HFFc6 (cell line): ENCODE results near the gene ZNF43. TPM values are rescaled to one million over a fixed set of nuclear protein-coding genes. Genes with fewer than 3 reads are reported as not detected.
"Not testable (repeated sequence)": the region's sequence is repeated elsewhere in the genome, so short reads cannot be mapped to it uniquely, and the experiment has no call there.

Experiments used
- DNase-seq: peaks from one replicate; pipeline ENCODE4 v3.0.0-alpha.2; 2018
- H3K27ac Mint-ChIP-seq: 2 replicates; pipeline ENCODE4 v1.8.0; 2020; ENCODE audit warnings: mild to moderate bottlenecking, mixed read lengths
- H3K27me3 Mint-ChIP-seq: 2 replicates; pipeline ENCODE4 v1.8.0; 2021; ENCODE audit warnings: mild to moderate bottlenecking, moderate library complexity, mixed read lengths; ENCODE audit not compliant: insufficient read depth
- H3K36me3 Mint-ChIP-seq: 2 replicates; pipeline ENCODE4 v1.8.0; 2021; ENCODE audit warnings: low read depth, mixed read lengths
- H3K4me1 Mint-ChIP-seq: 2 replicates; pipeline ENCODE4 v1.8.0; 2020; ENCODE audit warnings: low read depth, mixed read lengths
- H3K4me3 Mint-ChIP-seq: 2 replicates; pipeline ENCODE4 v1.8.0; 2020; ENCODE audit warnings: mild to moderate bottlenecking, moderate library complexity, mixed read lengths
- H3K9me3 Mint-ChIP-seq: 2 replicates; pipeline ENCODE4 v1.8.0; 2020; ENCODE audit warnings: mild to moderate bottlenecking, mixed read lengths
- CTCF ChIP-seq: fragments of 200-600 bp; sonication (generic); IDR thresholded peaks from 2 replicates; pipeline ENCODE4 v1.5.0; 2021; ENCODE audit warnings: antibody characterized with exemption, mild to moderate bottlenecking
- total RNA-seq, 6 experiments: library from RNA; stranded (reverse); fragmentation: NEBNext Ultra II Directional; extraction: Animal tissue kit (Norgen Biotek cat#: 25700); gene quantifications; 2 replicates in 1 of 6; 3 replicates in 5 of 6; pipeline ENCODE4 v1.2.3, GENCODE V29; 2021

Gene ZNF43
- total RNA-seq, 6 experiments from 2014 or later = 3.5 to 4.4 (median 3.9) TPM

GRCh38 chr19:21833733-21834132, 2.2 kb downstream of the ZNF43 start:
- TF ChIP-seq CTCF = no peak
- H3K36me3 Mint-ChIP-seq = peaks cover 44% of the 10 kb centered on the region
- DNase-seq = no peak
- H3K4me3 Mint-ChIP-seq = peak overlapping the region; percentile 26
- H3K4me1 Mint-ChIP-seq = peaks cover 4% of the 10 kb centered on the region; the same call in 1 of the 2 replicates
- peaks cover 56% of the 10 kb centered on the region for H3K9me3 Mint-ChIP-seq
- H3K27ac Mint-ChIP-seq = no peak overlapping the region
- H3K27me3 Mint-ChIP-seq = peaks cover 4% of the 10 kb centered on the region; the same call in 1 of the 2 replicates

- Mint-ChIP-seq H3K4me1 (no peaks in the 10 kb centered on the region), H3K9me3 (peaks cover 61% of the 10 kb centered on the region), H3K36me3 (peaks cover 54% of the 10 kb centered on the region), H3K27ac (no peak overlapping the region), H3K27me3 (no peaks in the 10 kb centered on the region), H3K4me3 (no peak overlapping the region)
- no peak for TF ChIP-seq CTCF
- no peak for DNase-seq
Measured at GRCh38 chr19:21824679-21825078, 11.3 kb downstream of the ZNF43 start.

DNA sequence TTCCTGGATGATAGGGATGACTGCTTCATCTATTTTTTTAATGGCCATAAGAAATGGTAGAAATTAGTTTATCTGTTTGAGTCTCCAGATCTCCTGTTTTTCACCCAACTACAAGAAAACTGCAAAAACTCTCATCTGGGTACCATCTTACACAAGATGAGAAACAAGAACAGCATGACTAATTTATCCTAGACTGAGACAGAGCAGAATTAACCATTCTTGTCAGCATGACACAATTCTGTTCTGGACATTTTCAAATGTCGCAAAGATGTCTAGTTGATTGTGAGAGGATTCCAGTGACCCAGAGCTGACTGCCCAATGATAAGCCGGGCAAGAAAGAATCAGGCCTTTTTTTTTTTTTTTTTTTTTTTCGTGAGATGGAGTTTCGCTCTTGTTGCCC, 12.8 kb downstream of the ZNF43 start:
- TF ChIP-seq CTCF = no peak
- H3K9me3 Mint-ChIP-seq = peaks cover 70% of the 10 kb centered on the region
- no peaks in the 10 kb centered on the region for H3K27me3 Mint-ChIP-seq
- no peaks in the 10 kb centered on the region for H3K4me1 Mint-ChIP-seq
- no peak overlapping the region for H3K27ac Mint-ChIP-seq
- H3K4me3 Mint-ChIP-seq = no peak overlapping the region
- peaks cover 63% of the 10 kb centered on the region for H3K36me3 Mint-ChIP-seq
- DNase-seq = no peak

- no peak overlapping the region for H3K4me3 Mint-ChIP-seq
- H3K4me1 Mint-ChIP-seq = no peaks in the 10 kb centered on the region
- peaks cover 74% of the 10 kb centered on the region for H3K36me3 Mint-ChIP-seq
- no peak overlapping the region for H3K27ac Mint-ChIP-seq
- H3K9me3 Mint-ChIP-seq = peaks cover 86% of the 10 kb centered on the region
- 0 out of 2 replicates have a peak, but pooled peaks cover 2% of the 10 kb centered on the region for H3K27me3 Mint-ChIP-seq
- no peak for TF ChIP-seq CTCF
- DNase-seq = no peak
Measured at GRCh38 chr19:21812448-21812847, 23.5 kb downstream of the ZNF43 start.

DNA sequence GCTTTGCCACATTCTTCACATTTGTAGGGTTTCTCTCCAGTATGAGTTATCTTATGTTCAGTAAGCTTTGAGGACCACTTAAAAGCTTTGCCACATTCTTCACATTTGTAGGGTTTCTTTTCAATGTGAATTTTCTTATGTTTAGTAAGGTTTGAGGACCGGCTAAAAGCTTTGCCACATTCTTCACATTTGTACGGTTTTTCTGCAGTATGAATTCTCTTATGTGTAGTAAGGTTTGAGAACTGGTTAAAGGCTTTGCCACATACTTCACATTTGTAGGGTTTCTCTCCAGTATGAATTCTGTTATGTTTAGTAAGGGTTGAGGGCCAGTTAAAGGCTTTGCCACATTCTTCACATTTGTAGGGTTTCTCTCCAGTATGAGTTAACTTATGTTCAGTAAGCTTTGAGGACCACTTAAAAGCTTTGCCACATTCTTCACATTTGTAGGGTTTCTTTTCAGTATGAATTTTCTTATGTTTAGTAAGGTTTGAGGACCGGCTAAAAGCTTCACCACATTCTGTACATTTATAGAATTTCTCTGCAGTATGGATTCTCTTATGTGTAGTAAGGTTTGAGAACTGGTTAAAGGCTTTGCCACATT, 27.5 kb downstream of the ZNF43 start:
- H3K27me3 Mint-ChIP-seq, H3K27ac Mint-ChIP-seq, H3K4me3 Mint-ChIP-seq, DNase-seq, H3K4me1 Mint-ChIP-seq: not testable (repeated sequence)
- H3K9me3 Mint-ChIP-seq = peaks cover 90% of the 10 kb centered on the region
- peaks cover 54% of the 10 kb centered on the region for H3K36me3 Mint-ChIP-seq

- DNase-seq = no peak
- TF ChIP-seq CTCF = no peak
- Mint-ChIP-seq H3K27me3 (no peaks in the 10 kb centered on the region; the same call in 1 of the 2 replicates), H3K4me3 (no peak overlapping the region), H3K27ac (no peak overlapping the region), H3K36me3 (no peaks in the 10 kb centered on the region), H3K9me3 (peaks cover 28% of the 10 kb centered on the region), H3K4me1 (no peaks in the 10 kb centered on the region)
Measured at GRCh38 chr19:21789466-21790085, 46.4 kb downstream of the ZNF43 start.
